Tibial nerve (tissue), 4 donors: Measurements from ENCODE around the gene BLCAP. TPM values are rescaled to one million over a fixed set of nuclear protein-coding genes. Genes with fewer than 3 reads are reported as not detected.

ENCODE experiments used
- DNase-seq, 2 donors: peaks; one replicate each; pipeline ENCODE4 v3.0.0-alpha.2; 2019; ENCODE audit warnings: low spot score in 2 of 2
- H3K27ac ChIP-seq, 4 donors: fragments of 200-600 bp; sonication (generic) in 3 of 4; one replicate each; pipeline ENCODE4 v1.5.1; 2017 to 2019; ENCODE audit warnings: mild to moderate bottlenecking in 1 of 4
- H3K27me3 ChIP-seq, 2 donors: fragments of 200-600 bp; sonication (generic) in 1 of 2; one replicate each; pipeline versions ENCODE4 v1.5.1 to v1.6.0; 2017 to 2019
- H3K36me3 ChIP-seq, 3 donors: fragments of 200-600 bp; sonication (generic); one replicate each; pipeline ENCODE4 v1.5.1; 2018 to 2019
- H3K4me1 ChIP-seq, 4 donors: fragments of 200-600 bp; sonication (generic) in 3 of 4; one replicate each; pipeline ENCODE4 v1.5.1; 2017 to 2019
- H3K4me3 ChIP-seq, 4 donors: fragments of 200-600 bp; sonication (generic) in 3 of 4; one replicate each; pipeline ENCODE4 v1.5.1; 2017 to 2019; ENCODE audit warnings: mild to moderate bottlenecking in 1 of 4, moderate library complexity in 1 of 4
- H3K9me3 ChIP-seq, 4 donors: fragments of 200-600 bp; sonication (generic) in 3 of 4; one replicate each; pipeline ENCODE4 v1.5.1; 2017 to 2019
- CTCF ChIP-seq, 5 experiments: fragments of 200-600 bp in 3 of 5; fragments of 450-650 bp in 2 of 5; sonication (generic) in 3 of 5; IDR thresholded peaks; one replicate each; pipeline ENCODE4 v1.5.1; 2016 to 2019; ENCODE audit warnings: antibody characterized with exemption in 5 of 5, mild to moderate bottlenecking in 3 of 5, moderate library complexity in 2 of 5
- EP300 ChIP-seq, 2 donors: sonication (generic); formaldehyde crosslinking; IDR thresholded peaks; one replicate each; pipeline ENCODE4 v1.6.1; 2017; ENCODE audit warnings: antibody characterized with exemption in 2 of 2, mild to moderate bottlenecking in 1 of 2
- POLR2A ChIP-seq, 2 donors: fragments of 450-650 bp; IDR thresholded peaks; one replicate each; pipeline ENCODE4 v1.6.1; 2017; ENCODE audit warnings: antibody characterized with exemption in 2 of 2, mild to moderate bottlenecking in 2 of 2, moderate library complexity in 2 of 2
- WGBS, 2 donors: methylation state at CpG; one replicate each; pipeline ENCODE4 v1.1.5; 2018; 5-methylcytosine and 5-hydroxymethylcytosine counted together
- total RNA-seq, 4 donors: library from RNA; depleted of rRNA; stranded (reverse); fragments of >200 nt; gene quantifications; one replicate each; pipeline ENCODE4 v1.1.0, GENCODE V29; 2016

Gene BLCAP
- total RNA-seq, 4 donors from 2014 or later = 39.8 to 51.3 (median 48.8) TPM

GRCh38 chr20:37518606-37519507 lies 8.8 kb downstream of the BLCAP start:
- TF ChIP-seq CTCF (IDR thresholded peaks at IDR 0.05) (no peak), EP300 (IDR thresholded peaks at IDR 0.05) (peak in 1 of 2 donors; percentile 64)
- no peaks in the 10 kb centered on the region for H3K9me3 ChIP-seq
- WGBS, 2 donors = 63 to 64% methylated on average over 29 to 30 of the region's 30 CpGs
- H3K27ac ChIP-seq = peak overlapping the region in 1 of 4 donors; percentile 46
- peaks cover 0 to 58% (median 6%) of the 10 kb centered on the region in 4 donors for H3K4me1 ChIP-seq
- peaks cover 0 to 59% (median 0%) of the 10 kb centered on the region in 3 donors for H3K36me3 ChIP-seq
- no peak for DNase-seq
- H3K4me3 ChIP-seq = no peak overlapping the region
- H3K27me3 ChIP-seq = no peaks in the 10 kb centered on the region

- H3K36me3 ChIP-seq = peaks cover 0 to 67% (median 0%) of the 10 kb centered on the region in 3 donors
- DNase-seq = no peak
- no peak overlapping the region for H3K27ac ChIP-seq
- TF ChIP-seq CTCF (IDR thresholded peaks at IDR 0.05) (no peak), POLR2A (IDR thresholded peaks at IDR 0.05) (no peak), EP300 (IDR thresholded peaks at IDR 0.05) (no peak)
- H3K9me3 ChIP-seq = no peaks in the 10 kb centered on the region
- peaks cover 0 to 50% (median 6%) of the 10 kb centered on the region in 4 donors for H3K4me1 ChIP-seq
- no peak overlapping the region for H3K4me3 ChIP-seq
- H3K27me3 ChIP-seq = no peaks in the 10 kb centered on the region
- WGBS, 2 donors = 88 to 90% methylated on average over 7 of the region's 7 CpGs
Measured at GRCh38 chr20:37518059-37518458, 9.6 kb downstream of the BLCAP start.

- DNase-seq = no peak
- 58 to 64% methylated on average over 13 of the region's 13 CpGs for WGBS, 2 donors
Measured at GRCh38 chr20:37516811-37517750, 10.6 kb downstream of the BLCAP start.

GRCh38 chr20:37515876-37516275 lies 11.8 kb downstream of the BLCAP start:
- Histone ChIP-seq H3K27ac (no peak overlapping the region), H3K4me1 (peaks cover 0 to 34% (median 6%) of the 10 kb centered on the region in 4 donors), H3K9me3 (no peaks in the 10 kb centered on the region), H3K36me3 (peaks cover 0 to 75% (median 3%) of the 10 kb centered on the region in 3 donors), H3K27me3 (no peaks in the 10 kb centered on the region), H3K4me3 (no peak overlapping the region)
- 77 to 85% methylated on average over 4 of the region's 4 CpGs for WGBS, 2 donors
- DNase-seq = no peak
- no peak for TF ChIP-seq EP300 (IDR thresholded peaks at IDR 0.05)
- no peak for TF ChIP-seq CTCF (IDR thresholded peaks at IDR 0.05)
- TF ChIP-seq POLR2A (IDR thresholded peaks at IDR 0.05) = no peak

More at GRCh38 chr20:37516811-37517750, 10.6 kb downstream of the BLCAP start:
- H3K4me3 ChIP-seq = no peak overlapping the region
- peaks cover 0 to 69% (median 3%) of the 10 kb centered on the region in 3 donors for H3K36me3 ChIP-seq
- H3K9me3 ChIP-seq = no peaks in the 10 kb centered on the region
- peaks cover 0 to 40% (median 6%) of the 10 kb centered on the region in 4 donors for H3K4me1 ChIP-seq
- TF ChIP-seq CTCF (IDR thresholded peaks at IDR 0.05) = no peak
- TF ChIP-seq EP300 (IDR thresholded peaks at IDR 0.05) = no peak
- TF ChIP-seq POLR2A (IDR thresholded peaks at IDR 0.05) = no peak
- H3K27ac ChIP-seq = no peak overlapping the region
- H3K27me3 ChIP-seq = no peaks in the 10 kb centered on the region
